HG02938 (cell line): ENCODE measurements around the gene LEMD1.
"Not testable (repeated sequence)": the region's sequence is repeated elsewhere in the genome, so short reads cannot be mapped to it uniquely, and the experiment has no call there.

Source experiments
- ATAC-seq: cut with Tn5 transposase; IDR thresholded peaks from one replicate; pipeline ENCODE4 v1.9.1; 2021; ENCODE audit warnings: mild to moderate bottlenecking, moderate library complexity; ENCODE audit not compliant: unreplicated experiment

The LEMD1 gene

GRCh38 chr1:205430696-205431305 lies 8.9 kb upstream of the LEMD1 start:
- no peak for ATAC-seq

GRCh38 chr1:205429762-205430695 lies 8.2 kb upstream of the LEMD1 start:
- ATAC-seq, result no peak

- ATAC-seq, result no peak
Observed at GRCh38 chr1:205424901-205425600, 3.2 kb upstream of the LEMD1 start.

- no peak for ATAC-seq
Observed at GRCh38 chr1:205423814-205424399, 2.1 kb upstream of the LEMD1 start.

GRCh38 chr1:205422993-205423642 lies 1.3 kb upstream of the LEMD1 start:
- no peak for ATAC-seq

GRCh38 chr1:205420938-205421337 lies 918 bp downstream of the LEMD1 start:
- ATAC-seq, result no peak

GRCh38 chr1:205417870-205418635 lies 3.8 kb downstream of the LEMD1 start:
- no peak for ATAC-seq

GRCh38 chr1:205416322-205416721 lies 5.5 kb downstream of the LEMD1 start:
- no peak for ATAC-seq

GRCh38 chr1:205410581-205411298 lies 11.1 kb downstream of the LEMD1 start:
- ATAC-seq, result no peak

- ATAC-seq, result no peak
Observed at GRCh38 chr1:205407970-205408369, 13.9 kb downstream of the LEMD1 start.

- not testable (repeated sequence) for ATAC-seq
Observed at GRCh38 chr1:205406252-205406651, 15.6 kb downstream of the LEMD1 start.

- not testable (repeated sequence) for ATAC-seq
Observed at GRCh38 chr1:205404484-205404883, 17.4 kb downstream of the LEMD1 start.

- no peak for ATAC-seq
Observed at GRCh38 chr1:205398586-205398985, 23.3 kb downstream of the LEMD1 start.

- no peak for ATAC-seq
Observed at GRCh38 chr1:205396967-205397616, 24.8 kb downstream of the LEMD1 start.

- no peak for ATAC-seq
Observed at GRCh38 chr1:205395616-205396015, 26.2 kb downstream of the LEMD1 start.

GRCh38 chr1:205392650-205393049 lies 29.2 kb downstream of the LEMD1 start:
- no peak for ATAC-seq

- ATAC-seq, result no peak
Observed at GRCh38 chr1:205391386-205391785, 30.5 kb downstream of the LEMD1 start.

- no peak for ATAC-seq
Observed at GRCh38 chr1:205387845-205388244, 34.0 kb downstream of the LEMD1 start.

GRCh38 chr1:205382990-205383389 lies 38.9 kb downstream of the LEMD1 start:
- not testable (repeated sequence) for ATAC-seq
